HG02798 (cell line): ENCODE data around the gene KCTD1.

Source experiments
- ATAC-seq: cut with Tn5 transposase; IDR thresholded peaks from one replicate; pipeline ENCODE4 v1.9.1; 2021; ENCODE audit warnings: mild to moderate bottlenecking; ENCODE audit not compliant: unreplicated experiment, poor library complexity

KCTD1 gene

DNA sequence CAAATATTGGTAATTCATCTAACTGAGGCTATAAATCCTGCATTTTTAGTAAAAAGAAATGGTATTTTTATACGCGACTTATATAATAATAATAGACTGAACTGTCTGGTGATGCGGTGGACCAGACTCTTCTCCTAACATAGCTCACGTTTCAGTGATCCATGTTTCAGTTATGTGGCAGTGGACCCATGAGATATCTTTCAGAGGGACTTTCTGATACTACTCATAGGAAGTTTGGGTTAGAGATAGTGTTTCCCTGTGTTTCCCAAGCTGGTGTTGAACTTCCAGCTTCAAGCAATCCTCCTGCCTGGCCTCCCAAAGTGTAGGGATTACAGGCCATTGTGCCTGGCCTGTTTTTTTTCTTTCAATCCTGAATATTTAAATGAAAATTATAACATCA lies 59.2 kb downstream of the KCTD1 start:
- no peak for ATAC-seq

DNA sequence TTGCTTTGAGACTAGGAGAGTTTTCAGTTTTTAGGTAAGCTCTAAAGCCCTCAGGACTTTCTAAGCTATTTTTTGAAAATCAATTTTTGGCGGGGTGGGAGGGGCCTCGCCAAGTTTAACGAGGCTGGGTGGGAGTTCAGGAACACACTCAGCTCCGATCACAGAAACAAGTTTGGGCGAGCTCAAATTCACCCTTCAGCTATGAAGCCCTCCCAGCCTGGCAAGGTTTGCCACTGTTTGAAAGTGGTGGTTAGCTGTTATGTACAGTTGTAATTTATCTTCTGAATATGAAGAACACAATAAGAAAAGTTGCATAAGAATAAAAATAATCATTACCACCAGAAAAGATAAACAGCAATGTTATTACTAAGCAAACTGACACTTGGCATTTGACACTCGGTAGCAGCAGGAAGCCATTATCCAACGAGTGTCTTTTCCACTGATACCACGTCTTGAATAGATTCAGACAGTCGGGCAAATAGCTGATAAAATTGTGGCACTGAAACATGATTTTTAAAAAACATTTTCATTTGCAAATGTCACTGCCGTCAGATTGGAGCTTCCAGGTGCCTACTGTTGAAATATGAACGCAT lies 59.8 kb downstream of the KCTD1 start:
- no peak for ATAC-seq

DNA sequence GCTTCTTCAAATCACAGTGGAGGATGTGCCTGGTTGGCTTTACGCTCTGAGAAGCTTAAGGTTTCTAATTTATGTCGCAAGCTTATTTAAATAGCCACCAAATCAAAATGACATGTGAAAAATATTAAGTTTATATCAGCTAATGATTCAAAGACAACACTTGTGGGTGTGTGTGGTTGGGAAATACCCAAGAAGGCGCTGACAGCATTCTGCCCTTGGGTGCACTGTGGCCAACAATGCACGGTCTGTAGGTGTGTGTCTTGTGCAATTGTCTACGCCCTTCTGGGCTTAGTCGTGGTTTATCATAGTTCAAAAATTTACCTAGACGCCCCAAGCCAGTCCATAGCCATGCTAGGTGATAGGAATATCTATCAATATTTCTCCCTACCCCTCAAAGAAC lies 60.9 kb downstream of the KCTD1 start:
- peak; percentile 97 for ATAC-seq

DNA sequence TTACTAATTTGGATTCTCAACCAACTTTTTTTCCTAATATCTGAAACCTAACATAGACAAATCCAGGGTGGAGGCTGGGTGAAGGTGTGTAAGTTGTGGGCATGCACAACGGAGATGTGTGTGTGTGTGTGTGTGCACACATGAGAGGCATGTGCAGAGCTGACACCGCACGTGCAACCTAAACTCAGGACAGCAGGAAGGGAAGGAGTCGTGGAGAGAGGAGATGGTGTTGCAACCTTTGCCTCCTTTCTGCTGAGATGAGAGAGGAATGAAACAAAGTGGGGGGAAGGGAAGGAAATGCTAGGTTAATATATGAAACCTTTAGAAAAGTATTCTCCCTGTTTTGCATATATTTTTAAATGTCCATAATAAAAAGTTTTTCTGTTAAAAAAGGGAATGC lies 64.7 kb downstream of the KCTD1 start:
- ATAC-seq = no peak

DNA sequence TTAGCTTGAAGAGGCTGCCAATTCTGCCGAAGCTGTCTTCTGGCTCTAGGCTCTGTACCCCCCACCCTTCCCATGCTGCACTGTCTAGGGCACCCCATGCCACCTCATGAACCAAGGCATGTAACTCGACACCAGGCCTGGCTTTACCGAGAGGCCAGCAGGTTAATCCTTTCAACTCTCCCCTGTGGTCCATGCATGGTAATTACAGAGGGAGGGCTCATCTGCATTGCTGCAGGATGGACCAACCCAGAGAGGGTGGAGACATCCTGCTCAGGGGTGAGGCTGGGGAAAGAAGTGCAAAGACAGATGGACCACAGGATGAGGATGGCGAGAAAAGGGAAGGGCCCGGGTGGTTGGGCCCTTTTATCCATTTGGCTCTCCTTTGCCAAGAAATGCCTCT lies 65.8 kb downstream of the KCTD1 start:
- no peak for ATAC-seq

DNA sequence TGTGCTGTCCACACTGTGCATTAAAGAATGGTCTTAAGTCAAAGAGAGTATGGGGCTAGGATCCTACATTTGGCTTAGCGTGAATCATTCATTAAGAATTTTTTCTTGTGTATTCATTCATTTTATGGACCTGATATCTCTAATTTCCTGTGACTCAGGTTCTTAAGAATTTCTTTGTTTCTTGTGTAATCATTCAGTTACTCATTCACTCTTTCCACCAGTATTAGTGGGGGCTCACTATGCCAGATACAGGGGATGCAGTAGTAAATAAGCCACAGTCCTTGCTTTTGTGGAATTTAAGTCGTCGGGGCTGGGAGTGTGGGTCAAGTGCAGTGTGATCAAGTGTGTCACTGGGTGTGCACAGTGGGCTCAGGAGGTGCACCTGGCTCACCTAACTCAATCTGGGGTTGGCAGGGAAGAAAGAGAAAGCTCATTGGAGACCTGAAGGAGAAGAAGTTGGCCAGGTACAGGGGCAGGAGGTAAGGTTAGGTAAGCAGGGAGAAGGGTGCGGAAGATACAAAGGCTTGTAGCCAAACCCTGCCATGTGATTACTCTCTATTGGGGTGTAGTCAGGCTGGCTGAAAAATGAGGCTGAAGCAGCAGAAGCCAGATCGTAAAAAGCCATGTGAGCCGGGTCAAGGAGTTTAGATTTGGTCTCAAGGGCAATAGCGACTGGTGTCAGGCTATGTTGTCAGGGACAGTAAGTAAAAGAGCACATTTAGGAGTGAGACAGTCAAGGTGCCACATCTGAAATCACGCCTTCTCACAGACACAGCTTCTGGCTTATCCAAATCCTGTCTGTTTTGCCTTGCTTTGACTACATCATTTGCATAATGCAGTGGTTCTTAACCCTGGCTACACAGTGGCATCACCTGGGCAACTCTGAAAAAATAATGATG lies 67.2 kb downstream of the KCTD1 start:
- no peak for ATAC-seq

DNA sequence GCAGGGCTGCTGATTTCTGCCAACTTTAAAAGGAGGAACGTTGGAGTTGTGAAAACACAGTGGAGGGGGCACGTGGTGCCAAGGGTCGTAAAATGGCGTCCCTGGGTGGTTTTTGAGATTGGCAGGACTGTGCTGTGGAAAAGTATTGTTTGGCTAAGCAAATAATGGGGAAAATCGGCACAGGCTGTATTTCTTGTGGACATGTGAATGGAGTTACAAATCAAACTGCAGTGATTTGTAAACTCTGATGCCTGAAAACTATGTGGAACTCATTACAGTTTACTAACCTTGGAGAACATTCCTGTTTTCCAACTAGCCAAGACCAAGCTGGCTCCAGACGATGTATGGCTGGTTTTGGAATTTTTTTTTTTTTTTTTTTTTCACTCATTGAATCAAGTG lies 68.7 kb downstream of the KCTD1 start:
- no peak for ATAC-seq

DNA sequence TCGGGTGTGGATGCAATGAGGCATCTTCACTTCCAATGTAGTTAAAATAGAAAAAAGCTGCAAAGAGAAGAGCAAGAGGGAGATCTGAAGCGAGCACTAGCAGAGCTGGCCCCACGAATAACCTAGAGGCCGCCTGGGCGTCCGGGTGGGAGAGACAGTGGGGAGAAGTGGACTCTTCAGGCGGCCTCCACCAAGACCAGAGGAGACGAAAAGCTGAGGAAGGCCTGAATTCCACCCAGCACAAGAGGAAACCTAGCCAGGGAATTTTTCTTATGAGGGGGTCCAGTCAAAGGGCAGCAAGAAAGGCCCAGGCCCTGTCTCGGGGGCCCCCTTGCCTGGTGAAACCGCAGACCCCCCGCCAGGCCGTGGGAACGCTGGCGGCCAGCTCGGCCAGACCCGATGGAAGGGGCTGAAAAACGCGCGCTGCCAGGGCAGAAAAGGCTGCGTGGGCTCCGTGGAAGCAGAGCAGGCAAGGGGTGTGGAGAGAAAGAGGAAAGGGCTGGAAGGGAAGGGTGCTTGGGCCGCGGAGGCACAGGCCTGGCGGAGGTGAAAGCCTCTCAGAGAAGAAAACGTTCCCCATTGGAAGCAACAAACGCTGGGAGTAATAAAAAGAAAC lies 69.2 kb downstream of the KCTD1 start:
- no peak for ATAC-seq

DNA sequence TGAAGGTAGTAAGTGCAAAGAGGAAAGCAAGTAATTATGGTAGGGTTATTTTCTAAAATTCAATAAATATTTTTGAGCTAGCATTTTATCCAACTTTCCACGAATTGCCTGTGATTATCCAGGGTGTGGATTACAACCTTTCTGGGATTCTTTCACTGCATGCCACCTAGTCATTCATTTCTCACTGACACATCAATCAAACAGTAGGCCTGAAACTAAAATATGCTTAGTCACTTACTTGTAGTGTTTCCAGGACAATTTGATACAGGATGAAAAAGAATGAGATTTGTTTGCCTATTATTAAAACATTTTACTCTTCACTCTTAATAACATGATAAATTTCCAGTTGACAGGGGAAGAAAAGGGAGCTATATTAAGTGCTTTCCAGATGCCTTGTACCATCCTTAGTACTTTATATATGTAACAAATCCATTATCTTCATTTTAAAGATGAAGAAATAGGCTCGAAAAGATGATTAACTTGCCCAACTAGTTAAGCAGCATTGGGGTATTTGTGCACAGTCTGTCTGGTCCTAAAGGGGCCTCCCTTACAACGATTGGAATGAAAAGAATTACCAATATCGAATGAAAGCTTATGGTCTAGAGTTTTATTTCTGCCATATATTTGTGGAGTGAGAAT lies 70.4 kb downstream of the KCTD1 start:
- no peak for ATAC-seq

DNA sequence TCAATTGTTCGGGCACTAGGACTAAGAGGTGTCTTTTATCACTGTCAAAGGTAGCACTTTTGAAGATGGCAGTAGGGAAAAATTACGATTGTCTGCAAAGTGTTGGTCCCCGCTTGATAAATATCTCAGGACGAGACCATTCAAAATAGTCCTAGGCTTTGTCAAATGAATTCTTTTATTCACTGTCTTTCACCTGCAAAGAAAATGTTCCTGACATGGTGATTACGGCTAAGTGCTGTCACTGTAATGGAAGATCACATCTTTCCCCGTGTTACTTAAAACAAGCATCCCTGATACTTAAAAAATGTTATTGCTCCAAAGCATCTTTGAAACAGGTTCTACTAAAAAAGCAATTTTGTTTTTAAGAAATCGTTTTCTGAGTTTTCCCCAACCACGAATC lies 71.7 kb downstream of the KCTD1 start:
- ATAC-seq = no peak

DNA sequence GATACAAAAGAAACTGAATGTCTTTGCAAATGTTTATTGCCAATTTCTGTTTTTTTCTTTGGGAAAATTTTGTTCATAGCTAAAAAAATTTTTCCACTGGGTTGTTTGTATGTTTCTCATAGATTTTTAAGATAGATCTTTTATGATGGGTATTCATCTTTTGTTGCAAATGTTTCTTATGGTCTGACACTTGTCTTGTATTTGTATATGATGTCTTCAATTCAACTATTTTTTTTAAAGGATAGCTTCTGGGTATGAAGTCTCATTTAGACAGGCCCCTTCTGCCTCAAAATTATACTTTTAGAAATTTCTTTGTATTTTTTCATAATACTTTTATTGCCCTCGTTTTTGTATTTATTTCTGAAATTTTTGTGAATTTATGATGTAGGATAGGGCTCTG lies 73.8 kb downstream of the KCTD1 start:
- ATAC-seq = no peak

DNA sequence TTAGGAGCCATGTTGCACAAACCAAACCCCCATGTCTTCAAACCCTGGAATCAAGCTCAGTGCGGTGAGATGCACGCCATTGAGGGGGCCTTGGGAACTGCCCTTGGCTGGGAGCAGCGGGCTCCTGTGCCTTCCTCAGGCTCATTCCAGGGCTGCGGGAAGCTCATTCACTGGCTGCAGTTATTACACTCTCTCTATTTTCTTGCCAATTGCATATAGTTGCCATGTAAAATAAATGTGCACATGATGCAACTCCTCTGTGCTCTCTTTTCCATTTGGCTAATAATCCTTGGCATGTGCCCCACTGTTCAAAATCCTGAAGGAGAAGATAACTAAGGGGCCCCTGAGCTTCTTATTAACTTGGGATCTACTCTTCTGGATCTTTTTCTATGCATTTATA lies 74.7 kb downstream of the KCTD1 start:
- ATAC-seq = no peak

DNA sequence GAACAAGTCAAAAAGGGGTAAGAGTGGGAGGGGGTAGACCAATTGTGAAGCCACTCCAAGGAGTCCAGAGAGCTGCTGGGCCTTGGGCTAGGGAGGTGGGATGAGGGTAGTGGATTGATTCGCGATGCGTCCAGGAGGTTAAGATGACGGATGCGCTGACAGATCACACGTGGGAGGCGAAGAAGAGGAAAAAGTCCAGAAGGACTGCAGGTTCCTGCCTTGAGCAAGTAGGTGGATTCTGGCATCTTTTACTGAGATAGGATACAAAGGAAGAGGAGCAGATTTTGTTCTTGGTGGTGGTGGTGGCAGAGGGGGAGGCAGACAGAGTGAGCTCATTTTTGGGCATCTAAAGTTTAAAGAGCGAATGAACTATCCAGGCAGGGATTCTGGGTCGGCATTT lies 76.5 kb downstream of the KCTD1 start:
- no peak for ATAC-seq

DNA sequence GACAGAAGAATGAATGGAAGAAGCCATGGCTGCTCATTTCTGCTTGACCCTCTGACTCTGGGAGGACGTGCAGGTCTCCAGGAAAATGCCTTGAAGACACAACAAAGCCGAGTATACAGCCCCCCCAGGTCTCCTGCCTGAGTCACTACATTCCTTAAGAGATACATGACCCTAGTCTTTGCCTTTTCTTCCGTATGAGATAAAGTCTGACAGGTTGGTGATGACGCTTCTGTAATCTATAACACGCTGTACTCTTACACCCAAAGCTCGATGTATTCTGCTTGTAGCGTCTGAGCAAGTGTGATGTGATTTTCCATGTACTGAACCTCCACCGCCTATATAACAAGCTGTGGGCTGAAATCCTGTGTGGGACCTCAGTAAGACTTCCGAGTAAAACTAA lies 77.3 kb downstream of the KCTD1 start:
- ATAC-seq = no peak

DNA sequence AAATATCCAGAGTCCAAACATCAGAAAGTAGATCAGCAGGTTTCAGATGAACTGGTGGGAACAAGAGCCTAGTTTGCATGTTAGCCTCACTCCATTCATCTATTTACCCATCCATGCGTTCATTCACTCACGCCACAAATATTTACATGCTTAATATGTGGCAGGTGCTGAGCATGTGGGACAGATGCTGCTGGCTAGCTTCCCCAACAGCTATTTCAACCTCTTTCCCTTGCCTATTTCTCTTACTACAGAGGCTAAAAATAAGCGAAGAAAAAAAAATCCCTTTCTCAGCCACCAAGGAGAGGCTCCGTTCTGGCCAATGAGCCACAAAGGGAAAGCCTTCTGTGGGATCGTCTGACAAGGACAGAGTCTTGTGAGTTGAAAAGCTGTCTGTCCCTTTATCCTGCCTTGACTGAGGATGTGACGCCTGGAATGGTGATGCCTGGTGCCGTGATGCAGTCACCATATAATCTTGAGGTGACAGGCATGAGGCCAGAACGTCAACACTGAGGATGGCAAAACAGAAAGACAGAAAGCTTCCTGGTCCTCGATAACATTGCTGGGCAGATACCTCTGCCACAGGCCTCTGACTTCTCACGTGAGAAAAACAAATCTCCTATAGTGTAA lies 78.2 kb downstream of the KCTD1 start:
- peak; percentile 85 for ATAC-seq

DNA sequence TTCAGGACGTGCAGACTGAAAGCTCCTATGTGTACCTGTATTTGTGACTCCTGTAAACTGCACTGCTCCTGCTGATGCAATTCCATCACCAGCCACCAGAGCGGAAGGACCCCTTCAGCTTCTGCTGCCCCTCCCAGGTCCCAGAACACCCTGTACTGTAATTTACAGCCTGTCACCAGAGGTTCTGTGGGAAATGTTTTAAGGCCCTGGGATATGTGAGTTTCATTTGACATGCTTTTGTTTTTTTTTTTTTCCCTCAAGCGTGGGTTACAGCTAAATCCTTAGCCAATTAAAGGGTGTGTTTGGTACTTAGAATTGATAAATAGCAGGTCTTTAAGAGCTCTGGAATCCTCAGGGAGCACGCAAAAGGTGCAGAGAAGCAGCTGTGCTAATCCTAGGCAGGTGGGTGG lies 79.4 kb downstream of the KCTD1 start:
- ATAC-seq = peak; percentile 64

DNA sequence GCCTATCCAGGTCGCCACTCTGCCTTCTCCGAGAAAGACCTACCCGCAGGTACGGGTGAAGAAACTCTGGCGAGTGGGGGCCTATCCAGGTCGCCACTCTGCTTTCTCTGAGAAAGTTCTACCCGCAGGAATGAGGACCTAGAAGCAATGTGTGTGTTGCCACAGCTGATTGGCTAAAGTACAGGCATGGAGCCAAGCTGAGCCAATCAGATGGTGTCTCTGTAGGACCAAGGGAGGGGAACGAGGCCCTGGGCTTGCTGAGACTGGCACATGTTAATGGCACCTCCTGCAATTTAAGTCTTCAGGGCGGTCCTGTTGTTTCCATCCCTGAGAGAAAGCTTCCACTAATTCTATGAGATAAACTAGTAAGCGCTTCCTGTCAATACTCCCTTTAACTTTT lies 82.3 kb downstream of the KCTD1 start:
- ATAC-seq = no peak

DNA sequence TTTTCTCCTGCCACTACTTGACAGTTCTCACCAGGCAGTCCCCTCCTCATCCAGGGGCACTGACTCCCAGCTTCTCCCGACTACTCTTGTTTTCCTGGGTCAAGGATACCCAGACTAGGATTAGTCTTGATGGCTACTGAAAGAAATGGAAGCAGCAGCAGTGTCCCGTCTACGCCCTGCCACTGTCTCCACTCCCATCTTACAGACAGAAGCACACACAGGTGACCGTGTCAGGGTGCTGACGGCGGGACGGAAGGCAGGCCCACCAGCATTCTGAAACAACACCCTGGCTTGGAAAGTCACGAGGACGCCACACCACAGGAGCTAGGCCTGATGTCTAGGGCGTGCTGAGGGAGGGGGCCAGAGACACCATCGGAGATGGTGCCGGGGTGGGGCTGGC lies 82.9 kb downstream of the KCTD1 start:
- no peak for ATAC-seq

DNA sequence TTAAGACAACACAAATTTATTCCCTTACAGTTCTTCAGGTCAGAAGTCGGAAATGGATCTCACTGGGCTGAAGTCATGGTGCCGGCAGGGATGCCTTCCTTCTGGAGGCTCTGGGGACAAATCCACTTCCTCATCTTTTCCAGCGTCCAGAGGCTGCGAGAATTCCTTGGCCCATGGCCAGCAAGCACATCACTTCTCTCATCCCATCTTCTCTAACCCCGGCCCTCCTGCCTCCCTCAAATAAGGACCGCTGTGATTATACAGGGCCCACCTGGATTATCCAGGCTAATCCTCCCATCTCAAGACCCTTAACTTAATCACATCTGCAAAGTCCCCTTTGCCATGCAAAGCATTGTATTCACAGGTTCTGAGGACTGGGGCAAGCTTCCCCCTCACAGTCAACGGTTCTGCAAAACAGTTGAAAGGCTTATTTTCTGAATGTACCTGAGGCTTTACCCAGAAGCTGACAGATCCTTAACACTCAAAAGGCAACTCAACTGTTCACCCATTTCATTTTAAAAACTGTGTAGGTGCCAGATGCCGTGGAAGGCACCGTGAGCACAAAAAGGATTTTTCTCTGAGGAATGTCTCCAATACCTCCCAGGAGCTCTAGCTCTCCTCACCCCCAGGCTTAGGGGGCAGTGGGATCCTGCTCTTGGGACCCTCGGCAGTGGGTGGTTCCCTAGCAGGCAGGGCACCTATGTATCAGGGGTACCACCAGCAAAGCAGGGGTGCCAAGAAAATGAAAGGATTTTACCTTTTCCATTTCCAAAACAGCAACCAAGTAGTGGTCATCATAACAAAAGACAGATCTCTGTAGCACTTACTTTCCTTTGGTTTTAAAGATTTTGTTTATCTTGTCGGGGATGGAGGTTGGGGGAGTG lies 84.0 kb downstream of the KCTD1 start:
- no peak for ATAC-seq

DNA sequence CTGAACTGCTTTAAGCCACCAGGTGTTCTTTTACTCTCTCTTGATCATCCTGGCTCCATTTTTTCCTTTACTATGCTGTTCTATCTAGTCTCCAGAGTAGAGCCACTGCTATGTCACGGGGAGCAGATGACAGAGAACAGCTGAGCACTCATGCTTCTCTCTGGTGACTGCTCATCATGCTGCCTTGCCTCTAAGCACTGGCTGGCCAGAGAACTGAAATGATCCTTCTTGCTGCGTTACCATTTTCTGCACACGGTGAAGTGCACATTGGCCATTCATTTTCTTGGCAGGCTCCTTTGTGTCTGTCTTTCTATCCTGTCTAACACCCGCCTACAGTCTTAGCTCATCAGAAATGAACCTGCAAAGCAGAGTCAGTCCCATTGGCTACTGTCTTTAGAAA lies 86.0 kb downstream of the KCTD1 start:
- ATAC-seq = no peak
